Right lobe of liver (tissue), 6 donors: Measurements from ENCODE around the gene TOR1B. TPM values are rescaled to one million over a fixed set of nuclear protein-coding genes. Genes with fewer than 3 reads are reported as not detected.

Source experiments
- ATAC-seq, 4 donors: fragments of 200-7000 bp; cut with Tn5 transposase; one replicate each; pipeline ENCODE4 v1.9.1; 2020; ENCODE audit warnings: mild to moderate bottlenecking in 4 of 4, moderate library complexity in 4 of 4
- DNase-seq, 3 donors: peaks; one replicate each; pipeline ENCODE4 v3.0.0-alpha.2; 2020
- H3K27ac ChIP-seq, 3 donors: fragments of 200-600 bp; one replicate each; pipeline ENCODE4 v1.8.0; 2022
- H3K27me3 ChIP-seq, 2 donors: fragments of 200-600 bp; one replicate each; pipeline ENCODE4 v1.8.0; 2022
- H3K36me3 ChIP-seq, 4 donors: fragments of 200-600 bp; sonication (generic) in 1 of 4; one replicate each; pipeline versions ENCODE4 v1.5.1 to v1.8.0; 2017 to 2022; ENCODE audit warnings: control low read depth in 1 of 4
- H3K4me1 ChIP-seq, 4 donors: fragments of 200-600 bp; sonication (generic) in 1 of 4; one replicate each; pipeline versions ENCODE4 v1.5.1 to v1.8.0; 2017 to 2022; ENCODE audit warnings: control low read depth in 1 of 4
- H3K4me3 ChIP-seq, 3 donors: fragments of 200-600 bp; one replicate each; pipeline ENCODE4 v1.8.0; 2022
- H3K9me3 ChIP-seq, 4 donors: fragments of 200-600 bp; sonication (generic) in 1 of 4; one replicate each; pipeline versions ENCODE4 v1.5.1 to v1.8.0; 2017 to 2022; ENCODE audit warnings: control low read depth in 1 of 4
- CTCF ChIP-seq, 4 donors: fragments of 200-600 bp in 3 of 4; fragments of 450-650 bp in 1 of 4; IDR thresholded peaks; one replicate each; pipeline versions ENCODE4 v1.5.1 to v1.8.0; 2016 to 2022; ENCODE audit warnings: antibody characterized with exemption in 4 of 4, mild to moderate bottlenecking in 2 of 4
- POLR2A ChIP-seq: fragments of 450-650 bp; IDR thresholded peaks from one replicate; pipeline ENCODE4 v1.6.1; 2017; ENCODE audit warnings: antibody characterized with exemption, mild to moderate bottlenecking
- WGBS: methylation state at CpG from one replicate; pipeline ENCODE4 v1.1.6; 2018; ENCODE audit warnings: low coverage, low lambda C conversion rate; ENCODE audit not compliant: insufficient coverage; ENCODE audit errors: missing lambda C conversion rate; 5-methylcytosine and 5-hydroxymethylcytosine counted together
- intact Hi-C, 2 donors: fragments of 100-400 bp; cut with DNase I; formaldehyde crosslinking; loops; one replicate each; pipeline versions ENCODE4 v1.11.2 to v1.14.1; 2022
- total RNA-seq, 6 experiments: library from RNA; depleted of rRNA in 2 of 6; stranded (reverse); fragments of >200 nt in 2 of 6; fragmentation: NEBNext Ultra II Directional in 3 of 6; extraction: Animal tissue kit (Norgen Biotek cat#: 25700) in 3 of 6; gene quantifications; one replicate each; pipeline versions ENCODE4 v1.1.0 to v1.2.4, GENCODE V29; 2016 to 2023
- donor health status: DM: no; HTN: yes; CAD: no.
- donor health status: DM: no; HTN: no; CAD: no.
- donor health status: DM: no; HTN: no; CAD: no.
- donor health status: DM: no; HTN: yes; CAD: no.
- donor health status: DM: no; HTN: yes; CAD: no.

TOR1B gene
- total RNA-seq, 6 experiments from 2014 or later, result 16.1 to 30.7 (median 18.9) TPM

DNA sequence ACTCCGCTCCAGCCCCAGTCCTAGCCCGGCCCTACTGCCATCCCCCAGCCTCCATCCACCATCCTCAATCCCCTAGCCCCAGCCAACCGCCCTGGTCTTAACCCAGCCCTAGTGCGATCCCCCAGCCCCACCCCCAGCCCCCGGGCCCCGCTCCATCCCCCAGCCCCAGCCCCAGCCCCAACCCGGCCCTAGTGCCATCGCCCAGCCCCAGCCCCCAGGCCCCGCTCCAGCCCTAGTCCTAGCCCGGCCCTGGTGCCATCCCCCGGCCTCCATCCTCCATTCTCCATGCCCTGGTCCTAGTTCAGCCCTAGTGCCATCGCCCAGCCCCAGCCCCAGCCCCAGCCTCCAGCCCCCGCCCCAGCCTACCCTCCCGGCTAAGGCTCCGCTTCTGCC, 20.6 kb downstream of the TOR1B start:
- peak overlapping the region; percentile 68 to 99 (median 86) for H3K4me3 ChIP-seq
- peaks cover 0 to 5% (median 2%) of the 10 kb centered on the region in 4 donors for H3K4me1 ChIP-seq
- ATAC-seq (peak; percentile 39 to 56 (median 46)), DNase-seq (no peak)
- no peak for TF ChIP-seq POLR2A
- no peak for TF ChIP-seq CTCF (IDR thresholded peaks at IDR 0.05)
- H3K36me3 ChIP-seq, result peaks cover 0 to 50% (median 17%) of the 10 kb centered on the region in 4 donors
- H3K9me3 ChIP-seq, result no peaks in the 10 kb centered on the region
- peak overlapping the region in 1 of 3 donors; percentile 74 for H3K27ac ChIP-seq
- 0% methylated on average over 9 of the region's 15 CpGs for WGBS
- H3K27me3 ChIP-seq, result no peaks in the 10 kb centered on the region
- intact Hi-C loops, result no loop called here

- Histone ChIP-seq H3K27me3 (no peaks in the 10 kb centered on the region), H3K36me3 (peaks cover 0 to 50% (median 20%) of the 10 kb centered on the region in 4 donors), H3K4me1 (peaks cover 0 to 5% (median 2%) of the 10 kb centered on the region in 4 donors), H3K4me3 (peak within 1 kb of the TSS; percentile 68 to 99 (median 86)), H3K27ac (peak within 1 kb of the TSS in 2 of 3 donors; percentile 34 to 74), H3K9me3 (no peaks in the 10 kb centered on the region)
- TF ChIP-seq POLR2A (peak; percentile 63), CTCF (IDR thresholded peaks at IDR 0.05) (no peak)
- DNase-seq, result peak; percentile 93 to 96 (median 96)
- ATAC-seq, result peak; percentile 96 to 98 (median 96)
- 5% methylated on average over 17 of the region's 47 CpGs for WGBS
- intact Hi-C loops, result no loop called here
These were observed 21.1 kb downstream of the TOR1B start, which contains the start of gene TOR1A for GRCh38 chr9:129823935-129824601. Gene TOR1A (minus strand): TSS chr9:129824136. CDS start chr9:129824085, 51 bp downstream.

DNA sequence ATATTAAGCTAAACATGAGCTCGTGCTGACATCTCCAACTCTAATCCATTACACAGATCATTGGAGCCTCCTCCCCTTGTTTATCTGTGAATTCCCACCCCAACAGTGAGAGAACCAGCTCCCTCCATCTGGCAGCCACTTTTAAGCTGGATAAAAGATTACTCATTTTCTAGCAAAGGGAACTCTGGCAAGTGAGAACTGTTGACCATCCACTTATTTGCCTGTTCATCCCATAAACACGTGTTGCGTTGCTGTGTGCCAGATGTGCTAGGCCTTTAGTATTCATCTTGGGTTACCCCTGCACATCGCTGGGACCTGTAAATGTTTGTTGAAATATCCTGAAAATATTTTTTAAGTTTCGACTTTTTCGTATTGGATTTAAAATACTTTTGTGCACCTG, 23.4 kb downstream of the TOR1B start:
- Histone ChIP-seq H3K27me3 (no peaks in the 10 kb centered on the region), H3K36me3 (peaks cover 5 to 61% (median 28%) of the 10 kb centered on the region in 4 donors), H3K4me1 (peaks cover 0 to 5% (median 2%) of the 10 kb centered on the region in 4 donors), H3K9me3 (no peaks in the 10 kb centered on the region), H3K27ac (no peak overlapping the region), H3K4me3 (no peak overlapping the region)
- DNase-seq (no peak), ATAC-seq (no peak)
- no peak for TF ChIP-seq CTCF (IDR thresholded peaks at IDR 0.05)
- intact Hi-C loops, result no loop called here
- 68% methylated on average over 6 of the region's 6 CpGs for WGBS

DNA sequence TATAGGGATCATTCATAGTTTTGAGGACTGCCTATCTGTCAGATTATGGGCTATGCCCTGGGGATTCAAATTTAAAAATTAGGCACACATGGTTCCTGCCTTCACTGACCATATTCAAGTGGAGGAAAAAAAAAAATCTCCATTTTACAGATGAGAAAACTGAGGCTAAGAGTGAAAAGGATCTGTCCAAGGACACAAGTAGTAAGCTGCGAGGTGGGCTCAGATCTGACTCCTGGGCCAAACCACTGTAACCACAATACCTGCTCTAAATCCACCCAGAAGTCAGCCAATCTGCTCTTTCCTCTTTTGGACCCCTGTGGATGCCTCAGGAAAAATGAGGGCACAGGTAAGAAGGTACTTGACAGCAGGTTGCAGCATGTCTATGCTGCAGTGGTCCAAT, 23.8 kb downstream of the TOR1B start:
- 88% methylated on average over 1 of the region's 1 CpG for WGBS
- TF ChIP-seq POLR2A (no peak), CTCF (IDR thresholded peaks at IDR 0.05) (no peak)
- DNase-seq (no peak), ATAC-seq (no peak)
- Histone ChIP-seq H3K27ac (no peak overlapping the region), H3K36me3 (peaks cover 9 to 61% (median 26%) of the 10 kb centered on the region in 4 donors), H3K9me3 (no peaks in the 10 kb centered on the region), H3K4me3 (no peak overlapping the region), H3K4me1 (peaks cover 0 to 5% (median 2%) of the 10 kb centered on the region in 4 donors), H3K27me3 (no peaks in the 10 kb centered on the region)
- intact Hi-C loops, result no loop called here
